ENCODE data around the gene SNX4.
"Not testable (repeated sequence)": the region's sequence is repeated elsewhere in the genome, so short reads cannot be mapped to it uniquely, and the experiment has no call there.

The SNX4 gene

DNA sequence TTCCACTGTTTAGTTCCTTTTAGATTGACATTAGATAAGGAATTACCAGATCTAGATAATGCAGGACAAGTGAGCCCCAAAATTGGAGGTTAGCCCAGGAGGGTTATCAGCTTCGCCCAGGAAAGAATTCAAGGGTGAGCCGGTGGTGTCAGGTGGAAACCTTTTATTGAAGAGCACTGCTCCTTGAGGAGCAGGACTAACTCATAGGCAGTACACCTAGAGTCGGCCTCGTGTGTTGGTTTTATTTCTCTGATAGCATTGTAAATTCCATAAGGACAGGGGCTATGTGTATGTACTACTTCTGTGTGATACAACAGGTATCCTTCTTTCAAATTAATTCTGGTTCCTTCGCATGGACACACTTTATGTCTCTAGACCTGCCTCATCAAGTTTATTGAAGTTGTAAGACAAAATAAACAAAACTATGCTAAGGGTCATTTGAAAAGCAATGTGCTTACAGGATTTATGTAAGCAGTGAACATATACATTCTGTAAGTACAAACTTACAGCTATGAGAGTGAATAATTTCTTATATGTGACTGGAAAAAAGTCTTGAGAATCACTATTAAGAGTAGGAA, 57.2 kb downstream of the SNX4 start:
- no peak for DNase-seq (ENCODE audit: low read depth)

DNA sequence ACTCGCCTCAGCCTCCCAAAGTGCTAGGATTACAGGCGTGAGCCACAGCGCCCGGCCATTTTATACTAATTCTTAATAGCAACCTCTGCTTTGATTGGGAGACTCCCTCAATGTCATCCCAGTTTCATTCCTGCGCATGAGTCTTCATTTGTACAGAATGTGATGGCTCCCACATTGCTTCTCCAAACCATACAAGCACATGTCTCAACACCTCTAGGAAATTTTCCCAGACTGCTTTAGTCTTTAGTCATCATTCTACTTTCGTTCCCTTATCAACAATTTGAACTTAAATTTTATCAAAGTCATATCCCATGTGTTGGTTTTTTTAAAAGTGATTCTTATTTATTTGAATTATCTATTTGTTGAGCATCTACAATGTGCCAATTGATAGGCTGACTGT, 58.1 kb downstream of the SNX4 start:
- DNase-seq (ENCODE audit: low read depth): no peak

DNA sequence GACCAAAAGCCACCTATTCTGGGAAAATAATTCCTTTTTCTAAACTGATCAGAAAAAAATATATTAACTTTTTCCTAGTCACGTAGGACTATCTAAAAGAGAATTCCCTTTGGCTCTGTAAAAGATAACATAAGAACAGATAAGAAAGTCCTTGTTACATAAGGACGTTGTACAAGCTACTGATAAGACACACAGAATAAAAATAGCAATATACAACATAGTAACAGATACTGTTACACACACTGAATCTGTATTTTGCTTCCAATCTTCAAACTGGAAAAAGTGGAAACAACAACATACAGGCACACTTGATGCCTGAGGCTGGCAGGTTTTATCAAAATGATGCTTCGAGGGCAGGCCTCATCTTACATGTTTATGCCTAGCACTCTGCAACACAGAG, 59.8 kb downstream of the SNX4 start:
- DNase-seq (ENCODE audit: low read depth): no peak

DNA sequence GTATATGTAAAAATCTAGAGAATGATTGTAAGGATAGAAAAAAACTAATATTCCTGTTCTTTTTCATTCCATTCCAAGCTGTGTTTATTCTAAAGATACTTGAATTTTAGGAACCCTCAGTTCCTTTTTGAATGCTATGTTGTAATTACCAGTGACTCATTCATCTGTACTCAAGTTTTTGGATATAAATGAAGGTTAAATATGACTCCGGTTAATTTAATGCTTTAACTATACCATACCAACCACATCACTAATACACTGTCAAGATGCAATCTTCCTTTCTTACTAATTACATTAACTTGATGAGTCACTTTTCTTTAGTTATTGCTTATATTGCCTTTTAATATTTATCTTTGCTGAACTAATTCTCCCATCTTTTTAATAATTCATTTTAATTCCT, 76.1 kb downstream of the SNX4 start:
- peak; percentile 64 for DNase-seq (ENCODE audit: low read depth)

DNA sequence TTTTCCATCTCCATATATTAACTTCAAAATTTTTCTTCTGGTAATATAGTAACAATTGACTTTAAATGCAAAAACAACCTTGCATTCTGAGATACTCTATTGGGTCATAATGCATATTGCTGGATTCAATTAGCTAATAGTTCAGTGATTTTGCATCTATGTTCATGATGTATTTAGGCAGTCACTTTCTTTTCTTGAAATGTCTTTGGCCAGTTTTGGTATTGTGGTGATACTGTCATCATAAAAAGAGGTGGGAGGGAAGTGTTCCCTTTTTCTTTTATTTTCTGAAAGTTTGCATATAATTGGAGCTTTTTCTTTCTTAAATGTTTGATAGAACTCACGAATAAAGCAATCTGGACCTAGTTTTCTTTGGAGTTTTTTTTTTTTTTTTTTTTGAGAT, 77.5 kb downstream of the SNX4 start:
- DNase-seq (ENCODE audit: low read depth): no peak

DNA sequence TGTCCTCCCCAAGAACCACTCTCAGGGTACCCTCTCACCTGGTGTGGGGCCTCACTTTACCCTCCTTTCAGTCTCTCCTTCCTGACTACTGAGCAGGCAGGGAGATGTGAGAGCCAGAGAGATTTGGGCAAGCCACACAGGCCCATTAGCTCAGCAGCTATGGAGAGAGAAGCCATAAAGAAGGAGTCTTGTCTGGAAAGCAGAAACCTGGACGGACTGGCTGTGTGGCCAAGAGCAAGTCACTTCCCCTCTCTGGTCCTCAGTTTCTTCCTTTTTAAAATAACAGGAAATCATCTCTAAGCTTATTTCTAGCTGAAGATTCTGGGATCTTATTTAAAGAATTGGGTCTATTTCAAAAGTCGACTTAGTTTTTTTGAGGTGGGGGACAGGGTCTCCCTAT, 79.0 kb downstream of the SNX4 start:
- DNase-seq (ENCODE audit: low read depth): no peak

DNA sequence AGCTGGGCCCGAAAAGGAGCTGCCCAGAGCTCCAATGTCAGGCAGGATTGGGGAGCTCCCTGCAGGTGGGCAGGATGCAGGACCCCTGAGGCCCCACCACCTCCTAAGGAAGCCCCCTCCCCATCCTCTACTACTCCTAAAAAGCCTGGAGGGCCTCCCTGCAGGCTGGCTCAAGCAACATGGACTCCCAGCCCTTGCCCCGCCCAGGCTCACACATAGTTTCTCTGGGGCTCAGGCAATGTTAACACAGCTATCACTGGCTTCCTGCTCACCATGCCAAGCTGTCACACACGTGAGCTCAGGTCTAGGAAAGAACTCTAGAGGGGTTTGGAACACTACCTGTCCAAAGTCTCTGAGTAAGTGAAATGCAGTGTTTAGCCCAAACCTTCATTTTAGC, 79.4 kb downstream of the SNX4 start:
- DNase-seq (ENCODE audit: low read depth): no peak

DNA sequence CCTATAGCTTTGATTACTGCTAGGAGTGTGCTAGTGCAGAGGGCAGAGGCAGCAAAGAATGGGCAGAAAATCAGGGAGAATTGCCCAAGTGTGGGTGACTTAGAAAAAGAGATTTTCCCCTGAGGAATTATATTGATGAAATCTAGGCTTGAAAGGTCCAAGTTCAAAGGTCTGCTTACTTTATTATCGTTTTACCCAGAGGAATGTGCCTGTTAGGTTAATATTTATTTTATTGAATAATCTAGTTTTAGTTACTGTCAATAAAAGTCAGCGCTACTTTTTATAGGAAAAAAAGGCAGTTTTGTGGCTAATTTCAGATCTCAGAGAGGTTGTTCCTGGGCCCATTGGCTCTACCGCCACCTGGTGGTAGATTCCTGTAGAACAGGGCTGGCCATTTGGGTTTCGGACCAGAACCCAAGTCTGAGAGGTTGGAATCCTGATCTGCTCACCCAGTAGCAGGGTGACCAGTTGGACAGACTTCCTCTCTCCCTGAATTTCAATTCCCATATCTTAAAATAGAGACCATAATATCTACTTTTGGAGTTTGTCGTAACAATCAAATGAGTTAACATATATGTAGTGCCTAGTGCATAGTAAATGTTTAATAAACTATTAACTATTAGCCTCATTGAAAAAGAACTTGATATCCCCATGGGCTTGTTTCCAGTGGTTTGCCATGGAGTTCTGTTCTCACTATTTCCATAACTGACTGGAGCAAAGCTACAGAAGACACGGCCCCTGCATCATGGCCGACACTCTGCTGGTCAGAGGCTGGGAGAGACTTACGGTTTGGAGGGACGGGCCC, 82.2 kb downstream of the SNX4 start:
- DNase-seq (ENCODE audit: low read depth): no peak

DNA sequence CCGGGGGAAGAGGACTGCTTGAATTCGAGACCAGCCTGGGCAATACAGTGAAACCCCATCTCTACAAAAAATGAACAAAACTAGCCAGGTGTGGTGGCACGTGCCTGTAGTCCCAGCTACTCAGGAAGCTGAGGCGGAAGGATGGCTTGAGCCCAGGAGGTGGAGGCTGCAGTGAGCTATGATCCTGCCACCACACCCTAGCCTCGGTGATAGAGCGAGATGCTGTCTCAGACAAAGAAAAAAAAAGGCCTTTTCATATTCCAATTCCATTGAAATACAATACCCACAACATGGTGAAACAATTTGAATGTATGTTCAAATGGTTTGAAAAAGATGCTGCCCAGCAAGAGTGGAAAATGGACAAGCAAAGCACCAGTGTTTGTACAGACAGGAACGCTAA, 83.1 kb downstream of the SNX4 start:
- no peak for DNase-seq (ENCODE audit: low read depth)

DNA sequence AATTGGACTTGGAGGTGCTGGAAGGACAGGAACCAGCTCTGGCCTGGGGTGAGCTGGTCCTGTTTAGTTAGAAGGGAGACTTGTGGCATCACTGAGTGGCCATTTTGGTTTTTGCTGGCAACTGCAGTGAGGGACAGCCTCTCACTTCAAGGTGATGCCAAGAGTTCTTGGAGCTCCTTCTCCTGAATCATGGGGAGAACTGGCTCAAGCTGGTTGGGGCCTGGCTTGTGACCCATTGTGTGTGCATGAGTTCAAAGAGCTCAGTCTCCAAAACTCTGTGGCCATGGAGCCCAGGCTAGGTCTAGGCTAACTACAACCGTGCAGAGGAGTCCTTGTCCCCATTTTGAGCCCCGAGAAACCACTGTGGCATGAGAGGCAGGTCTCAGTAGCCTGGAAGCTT, 84.8 kb downstream of the SNX4 start:
- DNase-seq (ENCODE audit: low read depth): no peak

DNA sequence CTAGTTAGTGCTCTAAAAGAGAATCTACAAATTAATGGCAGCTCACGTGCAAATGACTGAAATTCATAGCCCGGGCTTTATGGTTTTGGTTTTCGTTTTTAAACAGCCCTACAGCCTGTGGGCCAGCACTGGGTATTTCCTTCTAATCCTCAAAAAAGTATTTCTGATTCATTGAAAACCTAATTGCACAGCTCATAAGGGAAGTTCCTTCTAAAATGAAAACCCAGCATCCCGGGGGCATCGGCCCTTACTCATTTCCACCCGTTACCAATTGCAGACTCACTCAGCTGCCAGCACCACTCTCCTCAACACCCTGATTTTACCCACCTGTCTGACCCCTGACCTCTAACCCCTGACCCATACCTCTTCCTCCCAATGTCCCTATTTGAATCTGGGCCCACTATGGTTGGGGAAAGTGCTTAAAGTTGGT, 85.4 kb downstream of the SNX4 start:
- no peak for DNase-seq (ENCODE audit: low read depth)

DNA sequence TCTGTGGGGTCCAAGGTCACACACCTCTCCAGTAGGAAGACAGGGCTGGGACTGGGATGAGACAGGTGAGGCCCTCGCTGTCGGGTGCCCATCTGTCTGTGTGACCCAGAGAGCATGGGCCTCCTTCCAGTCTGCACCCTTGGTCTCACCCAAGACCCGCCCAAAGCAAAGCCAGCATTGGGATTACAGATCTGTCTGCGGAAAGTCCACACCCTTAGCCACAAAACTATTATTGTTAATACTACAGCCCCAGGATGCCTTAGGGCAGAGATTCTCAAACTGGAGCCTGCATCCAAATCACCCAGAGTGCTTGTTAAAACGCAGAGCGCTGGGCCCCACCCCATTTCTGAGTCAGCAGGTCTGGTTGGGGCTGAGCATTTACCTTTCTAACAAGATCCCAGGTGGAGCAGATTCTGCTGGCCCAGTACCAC, 86.4 kb downstream of the SNX4 start:
- no peak for DNase-seq (ENCODE audit: low read depth)

DNA sequence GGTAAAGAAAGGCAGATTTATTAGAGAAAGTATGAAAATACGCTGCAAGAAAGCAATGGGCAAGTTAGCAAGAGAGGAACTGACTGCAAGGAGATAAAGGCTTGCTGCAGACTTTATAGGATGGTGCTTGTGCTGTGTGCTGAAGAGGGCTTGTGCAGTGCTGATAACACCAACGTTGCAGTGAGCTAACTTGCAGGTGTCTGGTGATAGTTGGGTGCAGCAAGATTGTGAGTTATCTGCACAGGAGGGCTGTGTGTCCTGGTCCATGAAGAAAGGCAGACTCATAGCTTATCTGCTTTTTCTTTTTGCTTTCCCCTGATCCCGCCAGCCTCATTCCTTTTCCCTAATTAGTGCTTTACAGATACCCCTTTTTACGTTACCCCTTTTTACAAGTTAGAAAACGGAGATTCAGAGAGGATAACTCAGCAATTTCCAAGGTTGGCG, 86.9 kb downstream of the SNX4 start:
- no peak for DNase-seq (ENCODE audit: low read depth)

DNA sequence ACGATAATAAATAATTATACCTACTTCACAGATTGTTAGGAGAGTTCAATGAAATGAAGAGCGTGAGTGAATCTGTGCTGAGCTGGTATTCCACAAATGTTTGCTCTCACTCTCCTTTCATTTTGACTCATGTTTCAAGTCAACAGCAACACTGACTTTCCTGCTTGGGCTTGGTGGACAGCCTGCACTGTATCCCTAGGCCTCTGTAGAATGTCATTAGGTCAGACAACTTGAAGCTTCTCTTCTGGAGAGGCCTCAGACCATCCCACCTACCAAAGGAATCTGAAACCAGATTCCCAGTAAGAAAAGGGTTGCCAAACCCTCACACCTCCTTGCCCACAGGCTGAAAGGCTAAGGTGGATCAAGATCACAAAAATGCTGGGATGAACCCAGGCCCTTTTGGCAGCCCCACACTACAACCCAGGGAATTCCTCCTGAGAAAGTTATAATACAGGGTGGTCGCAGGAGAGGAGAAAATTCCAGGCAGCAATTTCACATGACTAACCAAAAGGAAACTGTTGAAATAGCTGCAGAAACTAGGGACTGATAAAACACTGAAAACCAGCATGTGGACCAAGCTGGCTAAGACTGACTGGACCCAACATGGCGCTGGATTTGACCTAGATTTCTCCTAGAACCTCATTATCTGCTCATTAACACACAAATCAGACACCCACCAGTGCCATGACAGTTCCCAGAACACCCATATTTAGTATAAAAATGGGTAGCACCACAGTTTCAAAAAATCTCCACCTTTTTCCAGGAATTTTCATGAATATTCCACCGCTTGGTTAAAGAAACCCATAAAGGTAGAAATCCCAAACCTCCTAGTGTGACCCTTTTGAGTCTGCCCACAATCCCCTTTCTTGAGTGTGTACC, 87.9 kb downstream of the SNX4 start:
- no peak for DNase-seq (ENCODE audit: low read depth)

DNA sequence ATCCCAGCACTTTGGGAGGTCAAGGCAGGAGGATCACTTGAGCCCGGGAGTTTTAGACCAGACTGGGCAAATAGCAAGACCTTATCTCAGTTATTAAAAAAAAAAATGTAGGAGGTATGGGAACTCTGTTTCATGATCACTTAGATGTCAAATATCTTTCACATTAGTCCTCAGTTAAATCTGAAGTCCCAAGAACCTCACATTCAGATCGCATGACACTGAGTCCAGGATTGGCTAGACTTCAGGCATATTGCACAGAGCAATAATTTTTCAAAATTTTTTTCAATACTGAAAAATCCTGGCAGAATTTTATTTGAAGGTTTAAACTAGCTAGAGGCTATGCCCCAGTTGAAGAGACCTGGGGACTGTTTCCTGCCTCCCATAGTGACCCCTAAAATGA, 88.6 kb downstream of the SNX4 start:
- DNase-seq (ENCODE audit: low read depth): peak; percentile 51

DNA sequence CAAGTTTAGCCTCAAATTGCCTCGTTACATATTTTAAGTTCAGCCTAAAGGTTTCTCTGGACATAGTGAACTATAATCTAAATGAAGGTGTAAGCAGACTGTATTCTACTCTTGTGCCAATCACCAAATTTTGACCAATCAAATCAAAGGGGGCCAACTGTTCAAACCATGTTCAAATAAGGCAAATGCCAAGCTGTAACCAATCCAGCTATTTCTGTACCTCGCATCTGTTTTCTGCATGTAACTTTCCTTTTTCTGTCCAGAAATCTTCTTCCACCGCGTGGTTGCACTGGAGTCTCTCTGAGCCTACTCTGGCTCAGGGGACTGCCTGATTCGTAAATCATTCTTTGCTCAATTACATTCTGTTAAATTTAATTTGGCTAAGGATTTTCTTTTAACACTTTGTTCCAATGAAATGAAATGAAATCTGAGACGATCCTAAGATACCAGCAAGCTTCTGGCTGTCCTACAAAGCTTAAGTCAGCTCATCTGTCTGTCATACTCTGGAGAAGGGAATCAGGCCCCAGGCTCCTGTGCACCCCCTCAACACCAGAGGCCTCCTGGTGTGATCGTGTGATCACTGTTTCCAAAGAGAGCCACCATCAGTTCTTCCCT, 91.7 kb downstream of the SNX4 start:
- no peak for DNase-seq (ENCODE audit: low read depth)

DNA sequence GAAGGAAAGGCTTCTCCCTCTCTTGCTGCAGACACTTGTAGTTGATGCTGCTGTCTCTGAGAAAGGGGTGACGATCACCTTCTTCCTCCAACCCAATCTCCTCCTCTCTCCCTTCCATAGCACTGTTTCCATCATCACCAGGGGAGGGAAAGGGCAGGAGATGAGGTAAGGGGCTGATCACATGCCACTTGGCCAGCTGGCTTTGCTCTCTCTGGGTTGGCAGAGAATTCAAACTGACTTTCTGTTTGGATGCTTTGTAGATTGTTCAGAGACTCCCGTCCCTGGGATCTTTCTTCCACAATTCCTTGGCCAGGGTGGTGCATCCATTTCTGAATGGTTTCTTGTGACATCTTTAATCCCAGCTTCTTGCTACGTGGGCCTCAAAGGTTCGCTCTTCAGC, 101.7 kb downstream of the SNX4 start:
- no peak for DNase-seq (ENCODE audit: low read depth)

DNA sequence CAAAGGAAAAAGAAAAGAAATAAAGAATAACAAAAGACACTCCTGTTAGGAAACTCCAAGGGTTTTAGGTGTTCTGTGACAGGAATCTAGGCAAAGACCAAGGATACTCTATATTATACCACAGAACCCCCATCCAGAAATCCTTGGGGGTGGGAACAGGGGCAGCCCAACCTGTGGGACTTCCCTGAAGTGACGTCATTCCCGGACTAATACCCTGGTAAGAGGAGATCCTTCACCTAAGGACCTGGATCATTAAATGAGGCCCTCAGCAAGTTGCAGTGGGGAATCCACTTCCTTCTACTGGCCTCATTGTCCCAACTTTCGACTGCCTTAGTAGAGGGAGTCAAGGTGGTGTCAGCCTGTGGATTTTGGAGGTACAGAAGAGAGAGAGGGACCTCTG, 103.8 kb downstream of the SNX4 start:
- DNase-seq (ENCODE audit: low read depth): no peak

DNA sequence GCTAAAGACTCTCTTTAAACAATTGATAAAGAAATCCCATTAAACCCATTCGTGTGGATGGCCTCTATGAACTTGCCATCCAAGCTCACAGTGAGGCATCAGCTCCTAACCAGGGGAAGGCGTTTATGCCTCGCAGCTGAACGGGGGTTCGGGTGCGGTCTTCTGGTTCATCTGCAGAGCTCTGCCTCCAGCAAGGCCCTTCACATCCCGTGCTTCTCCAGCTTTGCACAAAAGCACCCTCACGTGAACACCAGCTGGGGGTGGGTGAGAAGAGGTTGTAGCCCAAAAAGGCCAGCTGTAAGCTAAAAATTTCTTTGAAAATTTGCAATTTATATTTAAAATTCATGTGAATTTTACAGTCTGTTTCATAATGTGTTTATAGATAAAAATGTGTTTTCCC, 105.3 kb downstream of the SNX4 start:
- DNase-seq (ENCODE audit: low read depth): no peak

DNA sequence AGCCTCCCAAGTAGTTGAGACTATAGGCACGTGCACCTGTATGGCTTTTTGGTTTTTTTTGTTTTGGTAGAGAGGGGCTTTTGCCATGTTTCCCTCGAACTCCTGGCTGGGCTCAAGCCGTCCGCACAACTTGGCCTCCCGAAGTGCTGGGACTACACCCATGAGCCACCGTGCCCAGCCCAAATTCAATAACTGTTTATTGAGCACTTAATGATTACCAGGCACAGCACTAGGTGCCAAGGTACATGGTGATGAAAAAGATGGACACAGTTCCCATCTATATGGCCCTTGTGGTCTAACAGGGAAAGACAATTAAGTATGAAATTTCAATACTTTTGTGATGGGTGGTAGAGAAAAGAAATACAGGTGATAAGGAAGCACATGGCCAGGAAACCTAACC, 109.1 kb downstream of the SNX4 start:
- DNase-seq (ENCODE audit: low read depth): no peak

DNA sequence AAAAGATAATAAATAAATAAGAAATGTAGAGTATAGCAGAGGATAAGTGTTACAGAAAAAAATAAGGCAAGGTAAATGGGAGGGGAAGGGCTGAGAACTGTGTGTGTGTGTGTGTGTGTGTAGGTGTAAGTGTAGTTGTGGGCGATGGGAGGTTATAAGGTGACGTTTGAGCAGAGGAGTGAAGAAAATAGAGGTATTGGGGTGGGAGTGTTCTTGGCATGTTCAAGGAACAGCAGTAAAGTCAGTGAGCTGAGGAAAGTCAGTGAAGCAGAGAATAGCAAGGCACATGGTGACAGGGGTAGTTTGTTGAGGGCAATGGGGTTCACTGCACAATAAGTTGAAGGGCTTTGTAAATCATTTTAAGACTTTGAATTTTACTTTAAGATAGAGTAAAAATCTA, 113.9 kb downstream of the SNX4 start:
- no peak for DNase-seq (ENCODE audit: low read depth)

DNA sequence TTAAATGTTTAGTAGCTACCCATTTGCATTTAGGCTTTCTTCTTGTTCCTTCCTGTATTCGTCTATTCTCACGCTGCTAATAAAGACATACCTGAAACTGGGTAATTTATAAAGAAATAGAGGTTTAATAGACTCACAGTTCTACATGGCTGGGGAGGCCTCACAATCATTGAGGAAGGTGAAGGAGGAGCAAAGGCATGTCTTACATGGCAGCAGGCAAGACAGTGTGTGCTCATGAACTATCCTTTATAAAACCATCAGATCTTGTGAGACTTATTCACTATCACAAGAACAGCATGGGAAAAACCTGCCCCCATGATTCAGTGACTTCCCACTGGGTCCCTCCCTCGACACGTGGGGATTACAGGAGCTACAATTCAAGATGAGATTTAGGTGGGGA, 114.5 kb downstream of the SNX4 start:
- DNase-seq (ENCODE audit: low read depth): not testable (repeated sequence)

DNA sequence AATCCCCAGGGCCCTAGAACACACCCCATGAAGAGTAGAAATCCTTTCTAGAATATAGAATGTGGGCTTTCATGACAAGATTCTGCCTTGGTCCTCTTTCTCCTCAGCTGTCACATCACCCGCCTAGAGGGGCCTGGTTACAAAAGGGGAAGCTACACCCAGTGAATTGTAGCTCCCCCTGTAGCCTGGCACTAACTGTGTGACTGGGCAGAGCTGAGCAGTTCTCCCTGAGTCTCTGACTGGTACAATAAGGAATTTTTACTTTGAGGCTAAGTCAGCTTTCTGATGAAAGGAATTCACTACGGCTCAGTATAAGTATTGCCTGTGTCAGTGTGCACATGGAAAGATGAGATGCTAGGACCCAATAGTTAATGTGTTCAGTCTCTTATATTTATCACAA, 116.2 kb downstream of the SNX4 start:
- DNase-seq (ENCODE audit: low read depth): no peak

Measured in HS-5 (cell line).